Adrenal gland (tissue), 5 donors: ENCODE results near the gene FAM162B.

Experiments
- POLR2A ChIP-seq, 2 donors: fragments of 450-650 bp; IDR thresholded peaks; one replicate each; pipeline ENCODE4 v1.6.1; 2017; ENCODE audit warnings: antibody characterized with exemption in 2 of 2, mild to moderate bottlenecking in 2 of 2, moderate library complexity in 1 of 2
- TF ChIP-seq, protein P1 (sequence below), 6 experiments: fragments of 450-650 bp in 4 of 6; fragments of 200-600 bp in 2 of 6; sonication (generic) in 1 of 6; IDR thresholded peaks; 1 replicate in 5 of 6; 2 replicates in 1 of 6; pipeline versions ENCODE4 v1.5.1 to v1.8.0; 2016 to 2021; ENCODE audit warnings: antibody characterized with exemption in 6 of 6, mild to moderate bottlenecking in 2 of 6, moderate library complexity in 1 of 6
- donor health status: DM: no; HTN: no; CAD: no.

DNA sequence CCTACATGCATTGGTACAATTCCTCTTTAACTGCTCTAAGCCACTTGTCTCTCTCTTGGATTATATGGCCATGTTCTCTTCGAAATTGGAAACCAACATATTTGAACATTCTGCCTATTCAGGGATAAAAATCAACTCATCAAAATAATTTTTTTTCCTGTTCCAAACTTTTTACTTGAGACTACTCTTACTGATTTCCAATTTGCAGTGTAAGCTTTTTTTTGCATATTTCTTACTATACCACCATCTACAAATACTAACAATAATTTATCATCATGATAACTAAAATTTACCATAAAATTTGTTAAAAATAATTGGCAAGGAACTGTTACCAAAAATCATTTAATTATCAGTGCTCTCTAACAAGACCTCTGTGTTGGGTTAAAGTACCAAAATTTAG lies 6.9 kb upstream of the FAM162B start:
- TF ChIP-seq, protein P1, sequence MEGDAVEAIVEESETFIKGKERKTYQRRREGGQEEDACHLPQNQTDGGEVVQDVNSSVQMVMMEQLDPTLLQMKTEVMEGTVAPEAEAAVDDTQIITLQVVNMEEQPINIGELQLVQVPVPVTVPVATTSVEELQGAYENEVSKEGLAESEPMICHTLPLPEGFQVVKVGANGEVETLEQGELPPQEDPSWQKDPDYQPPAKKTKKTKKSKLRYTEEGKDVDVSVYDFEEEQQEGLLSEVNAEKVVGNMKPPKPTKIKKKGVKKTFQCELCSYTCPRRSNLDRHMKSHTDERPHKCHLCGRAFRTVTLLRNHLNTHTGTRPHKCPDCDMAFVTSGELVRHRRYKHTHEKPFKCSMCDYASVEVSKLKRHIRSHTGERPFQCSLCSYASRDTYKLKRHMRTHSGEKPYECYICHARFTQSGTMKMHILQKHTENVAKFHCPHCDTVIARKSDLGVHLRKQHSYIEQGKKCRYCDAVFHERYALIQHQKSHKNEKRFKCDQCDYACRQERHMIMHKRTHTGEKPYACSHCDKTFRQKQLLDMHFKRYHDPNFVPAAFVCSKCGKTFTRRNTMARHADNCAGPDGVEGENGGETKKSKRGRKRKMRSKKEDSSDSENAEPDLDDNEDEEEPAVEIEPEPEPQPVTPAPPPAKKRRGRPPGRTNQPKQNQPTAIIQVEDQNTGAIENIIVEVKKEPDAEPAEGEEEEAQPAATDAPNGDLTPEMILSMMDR (IDR thresholded peaks at IDR 0.05), result no peak
- no peak for TF ChIP-seq POLR2A (IDR thresholded peaks at IDR 0.05)
